ENCODE results near the gene TARS3.

DNA sequence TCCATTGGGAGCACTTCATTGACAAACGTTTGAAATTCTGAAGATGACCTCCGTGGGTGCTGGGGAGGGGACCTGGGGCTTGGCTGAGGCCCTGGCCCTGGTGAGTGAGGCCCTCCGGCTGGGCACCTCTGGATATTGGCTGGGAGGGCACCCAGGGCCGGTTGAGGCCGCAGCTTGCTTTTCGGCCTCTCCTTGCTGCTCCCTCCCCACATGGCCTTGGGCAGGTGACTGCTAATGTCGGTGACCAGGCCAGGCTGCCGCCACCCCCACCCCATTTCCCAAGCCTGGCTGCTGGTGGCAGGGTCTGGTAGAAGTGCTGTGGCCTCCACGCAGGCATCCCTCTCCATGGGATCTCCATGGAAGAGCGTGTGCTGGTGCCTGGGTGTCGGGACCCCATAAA, 111.6 kb downstream of the TARS3 start:
- TF ChIP-seq, protein P1, sequence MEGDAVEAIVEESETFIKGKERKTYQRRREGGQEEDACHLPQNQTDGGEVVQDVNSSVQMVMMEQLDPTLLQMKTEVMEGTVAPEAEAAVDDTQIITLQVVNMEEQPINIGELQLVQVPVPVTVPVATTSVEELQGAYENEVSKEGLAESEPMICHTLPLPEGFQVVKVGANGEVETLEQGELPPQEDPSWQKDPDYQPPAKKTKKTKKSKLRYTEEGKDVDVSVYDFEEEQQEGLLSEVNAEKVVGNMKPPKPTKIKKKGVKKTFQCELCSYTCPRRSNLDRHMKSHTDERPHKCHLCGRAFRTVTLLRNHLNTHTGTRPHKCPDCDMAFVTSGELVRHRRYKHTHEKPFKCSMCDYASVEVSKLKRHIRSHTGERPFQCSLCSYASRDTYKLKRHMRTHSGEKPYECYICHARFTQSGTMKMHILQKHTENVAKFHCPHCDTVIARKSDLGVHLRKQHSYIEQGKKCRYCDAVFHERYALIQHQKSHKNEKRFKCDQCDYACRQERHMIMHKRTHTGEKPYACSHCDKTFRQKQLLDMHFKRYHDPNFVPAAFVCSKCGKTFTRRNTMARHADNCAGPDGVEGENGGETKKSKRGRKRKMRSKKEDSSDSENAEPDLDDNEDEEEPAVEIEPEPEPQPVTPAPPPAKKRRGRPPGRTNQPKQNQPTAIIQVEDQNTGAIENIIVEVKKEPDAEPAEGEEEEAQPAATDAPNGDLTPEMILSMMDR (IDR thresholded peaks at IDR 0.05), result no peak
- TF ChIP-seq EP300 (IDR thresholded peaks at IDR 0.05) (no peak), POLR2A (IDR thresholded peaks at IDR 0.05; ENCODE audit: low read depth) (no peak), POLR2AphosphoS5 (IDR thresholded peaks at IDR 0.05) (no peak)
